Mesenteric fat pad (tissue), 1 donor: ENCODE results near the gene GCSH. TPM values are rescaled to one million over a fixed set of nuclear protein-coding genes. Genes with fewer than 3 reads are reported as not detected.
A peak's percentile ranks its signal among the peaks of the same experiment; 100 is the strongest.

Source experiments
- DNase-seq: peaks from one replicate; pipeline ENCODE4 v3.0.0-alpha.2; 2020; ENCODE audit warnings: low spot score
- total RNA-seq: library from RNA; stranded (reverse); fragmentation: NEBNext Ultra II Directional; extraction: Animal tissue kit (Norgen Biotek cat#: 25700); gene quantifications from one replicate; pipeline ENCODE4 v1.2.1, GENCODE V29; 2021
- donor health status: DM: yes; HTN: yes; CAD: no.

The GCSH gene
- total RNA-seq, 1 donor from 2014 or later = 39.2 TPM

DNA sequence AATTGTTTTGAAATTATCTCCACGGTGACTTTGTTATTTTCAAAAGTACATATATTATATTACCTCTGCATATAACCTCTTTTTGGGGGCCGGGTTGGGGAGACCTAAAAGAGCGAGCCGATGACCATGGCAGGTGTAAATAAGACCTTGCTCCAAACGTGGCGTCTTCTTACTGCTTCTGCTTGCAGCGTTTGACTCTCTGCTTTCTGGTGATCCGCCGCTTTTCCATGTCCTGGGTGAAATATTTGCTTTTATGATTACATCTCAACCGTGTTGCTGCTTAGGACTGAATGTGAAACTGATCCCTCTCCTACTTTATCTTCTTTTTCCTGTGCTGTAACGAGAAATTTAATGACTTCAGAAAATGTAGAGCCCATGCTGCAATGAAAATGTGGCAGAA lies 42.4 kb downstream of the GCSH start:
- no peak for DNase-seq

DNA sequence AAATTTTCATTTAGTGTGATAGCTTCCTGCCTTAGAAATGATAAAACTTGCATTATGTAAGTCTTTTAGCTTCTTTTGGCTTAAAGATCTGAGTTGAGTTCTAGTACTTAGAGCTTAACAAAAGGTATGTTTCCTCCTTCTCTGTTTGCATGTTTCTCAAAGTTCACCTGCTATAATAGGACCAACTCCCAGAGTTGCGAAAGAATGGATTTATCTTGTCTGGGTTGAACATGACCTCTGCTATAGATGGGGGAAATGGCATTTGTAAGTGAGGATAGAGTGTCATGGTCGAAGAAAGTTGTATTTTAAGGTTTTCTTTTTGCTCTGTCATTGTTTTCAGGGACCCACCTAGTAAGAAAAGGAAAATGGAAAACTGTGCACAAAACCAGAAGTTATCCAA lies 53.4 kb downstream of the GCSH start:
- no peak for DNase-seq

DNA sequence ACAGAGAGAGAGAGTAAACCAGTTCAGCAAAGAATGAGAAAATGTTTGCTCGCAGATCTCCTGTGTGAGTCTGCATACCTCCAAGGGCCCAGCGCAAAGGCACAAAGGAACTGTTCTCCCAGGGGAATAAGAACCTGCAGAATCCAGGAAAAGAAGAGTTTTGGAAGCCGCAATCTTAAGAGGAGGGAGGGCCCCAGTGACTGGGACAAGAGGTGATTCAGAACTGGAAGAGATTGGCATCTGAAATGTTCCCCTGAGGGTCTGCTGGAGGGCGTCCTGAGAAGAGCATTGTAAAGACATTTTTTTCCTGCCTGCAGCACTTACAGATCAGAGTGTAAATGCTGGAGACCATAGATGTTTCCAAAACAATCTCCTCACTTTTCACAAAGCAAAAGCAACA lies 54.5 kb downstream of the GCSH start:
- DNase-seq = no peak

DNA sequence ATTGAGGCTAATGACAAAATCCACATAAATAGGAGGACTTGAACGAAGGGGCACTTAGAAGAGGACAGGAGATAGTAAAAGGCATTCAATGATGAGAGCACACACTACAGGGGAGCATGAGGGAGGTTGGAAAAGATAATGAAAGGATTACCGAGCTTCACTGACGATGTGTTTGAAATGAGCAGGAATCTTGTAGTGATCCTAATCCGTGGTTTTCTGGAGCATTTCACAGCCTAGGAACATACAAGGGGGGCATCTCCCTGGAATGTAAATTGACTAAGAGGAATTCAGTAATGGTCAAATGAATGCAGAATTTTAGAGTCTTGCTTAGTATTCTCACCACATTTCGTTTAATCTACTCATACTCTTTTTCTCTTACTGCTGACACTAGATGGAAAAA lies 55.4 kb downstream of the GCSH start:
- DNase-seq = no peak

DNA sequence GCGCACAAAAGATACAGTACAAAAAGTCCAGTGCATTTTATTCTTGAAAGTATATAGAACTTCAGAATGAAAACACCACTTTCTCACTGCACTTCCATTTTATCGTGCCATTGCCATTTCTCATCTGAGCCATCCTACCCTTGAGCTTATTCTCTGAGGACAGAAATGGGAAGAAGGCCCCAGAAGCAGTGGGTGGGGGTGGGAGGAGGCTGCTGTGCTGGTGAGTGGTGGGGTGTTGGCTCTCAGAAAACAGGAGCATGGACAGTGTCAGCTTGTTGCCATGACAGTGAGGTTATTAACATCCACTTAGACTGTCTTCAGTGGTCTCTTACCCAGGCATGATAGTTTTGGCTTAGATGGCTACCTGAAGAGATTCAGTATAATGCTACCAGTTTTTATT lies 56.1 kb downstream of the GCSH start:
- DNase-seq = no peak

DNA sequence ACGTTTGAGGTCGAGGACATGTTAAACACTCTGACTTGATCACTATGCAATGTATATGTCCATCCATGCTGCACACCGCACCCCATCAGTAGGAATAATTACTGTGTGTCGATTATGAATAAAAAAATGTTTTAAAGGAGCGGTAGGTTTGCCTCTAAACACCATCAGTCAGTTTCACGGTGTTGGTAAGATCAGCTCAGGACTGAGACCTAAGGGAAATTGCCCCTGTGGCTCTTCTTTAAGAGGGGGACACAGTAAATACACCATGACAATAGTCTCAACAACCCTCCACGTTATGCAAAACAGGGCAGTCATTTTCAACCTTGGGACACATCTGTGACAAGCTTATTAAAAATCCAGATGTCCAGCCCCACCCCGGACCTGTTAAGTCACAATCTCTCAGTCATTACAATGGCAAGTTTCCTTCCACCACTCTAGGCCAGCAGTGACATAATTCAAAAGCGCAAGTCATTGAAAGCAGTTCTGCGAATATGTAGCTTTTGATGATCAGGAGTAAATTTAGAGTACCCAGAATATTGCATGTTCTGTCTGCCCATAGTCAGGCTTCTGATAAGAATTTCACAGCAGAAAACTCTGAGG lies 59.3 kb downstream of the GCSH start:
- no peak for DNase-seq

DNA sequence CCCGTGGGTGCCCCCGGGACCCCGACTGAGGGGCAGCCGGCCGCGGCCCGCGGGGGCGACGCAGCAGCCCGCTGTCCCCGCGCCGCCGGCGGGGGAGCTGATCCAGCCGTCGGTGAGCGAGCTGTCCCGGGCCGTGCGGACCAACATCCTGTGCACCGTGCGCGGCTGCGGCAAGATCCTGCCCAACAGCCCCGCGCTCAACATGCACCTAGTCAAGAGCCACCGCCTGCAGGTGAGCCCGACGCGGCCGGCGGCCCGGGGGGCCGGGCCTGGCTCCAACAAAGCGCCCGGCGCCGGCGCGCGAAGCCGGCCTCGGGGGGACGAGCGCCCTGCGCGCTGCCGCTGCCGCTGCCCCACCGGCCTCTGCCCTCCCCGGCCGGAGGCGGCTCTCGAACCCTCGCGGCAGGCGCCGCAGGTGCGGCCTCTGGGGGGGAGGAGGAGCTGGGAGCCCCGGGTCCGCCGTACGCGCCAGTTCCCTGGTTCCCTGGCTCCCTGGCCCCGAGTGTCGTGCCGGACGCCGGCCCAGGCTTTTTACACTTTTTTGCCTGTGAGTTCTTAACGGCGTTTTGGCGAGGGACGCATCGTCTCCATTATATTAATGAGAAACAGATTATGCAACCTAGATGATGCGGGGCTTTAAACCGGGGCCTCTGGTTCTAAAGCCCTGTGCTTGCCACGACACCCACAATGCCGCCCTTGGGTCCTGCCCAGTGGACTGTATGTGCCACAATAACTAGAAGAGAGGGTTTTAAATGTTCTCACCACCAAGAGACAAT lies 60.0 kb downstream of the GCSH start:
- no peak for DNase-seq

DNA sequence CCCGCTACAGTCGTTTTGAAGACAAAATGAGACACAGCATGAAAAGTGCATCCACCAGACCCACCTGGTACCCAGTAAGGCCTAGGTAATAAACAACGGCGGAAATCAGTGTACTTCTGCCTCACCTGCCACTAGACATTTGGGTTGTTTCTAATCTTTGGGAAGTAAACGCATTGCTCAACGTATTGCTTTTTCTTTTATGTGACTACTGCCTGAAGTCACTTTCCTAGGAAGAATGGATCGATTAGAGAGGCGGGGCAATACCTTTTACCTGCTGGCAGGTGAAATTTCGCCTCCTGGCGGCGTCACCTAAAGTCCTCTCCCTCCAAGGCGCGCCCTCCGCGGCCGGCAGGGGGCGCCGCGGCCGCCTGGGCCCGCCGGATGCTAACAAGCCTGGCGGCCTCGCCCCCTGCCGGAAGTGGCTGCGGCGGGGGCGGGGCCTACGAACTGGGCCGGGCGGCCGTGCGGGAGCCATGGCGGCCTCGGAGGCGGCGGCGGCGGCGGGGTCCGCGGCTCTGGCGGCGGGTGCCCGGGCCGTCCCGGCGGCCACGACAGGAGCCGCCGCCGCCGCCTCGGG lies 60.7 kb downstream of the GCSH start, which contains the start of gene ATMIN:
TSS of gene ATMIN (plus strand) at position 445 of the 577 bp plus-strand sequence. CDS start at position 474, 29 bp downstream.
- DNase-seq = peak; percentile 95

Other genes with a start within 250 kb of the GCSH start
- 39.3 TPM for gene CMC2, start 89.5 kb downstream of the GCSH start, total RNA-seq
- 5.9 TPM for gene CENPN, start 89.2 kb downstream of the GCSH start, total RNA-seq
- gene ATMIN, start 60.6 kb downstream of the GCSH start, total RNA-seq = 36.8 TPM
- gene C16orf46, start 19.2 kb downstream of the GCSH start, total RNA-seq = 0.19 TPM
- not detected for gene BCO1, start 142.3 kb upstream of the GCSH start, total RNA-seq
- gene GAN, start 218.6 kb upstream of the GCSH start, total RNA-seq = 10.0 TPM